Astrocyte (in vitro differentiated cells and primary cell): Measurements from ENCODE around the gene SLC24A4.

Experiments
- EZH2 ChIP-seq: IDR thresholded peaks from 2 replicates; pipeline ENCODE4 v1.6.1; 2012; ENCODE audit warnings: mild to moderate bottlenecking, low read length, inconsistent platforms; ENCODE audit not compliant: insufficient read depth
- TF ChIP-seq, protein P1 (sequence below): IDR thresholded peaks from 2 replicates; pipeline ENCODE4 v1.5.1; 2011; ENCODE audit warnings: low read depth, mild to moderate bottlenecking, inconsistent platforms, low read length, moderate library complexity; ENCODE audit not compliant: insufficient read depth

DNA sequence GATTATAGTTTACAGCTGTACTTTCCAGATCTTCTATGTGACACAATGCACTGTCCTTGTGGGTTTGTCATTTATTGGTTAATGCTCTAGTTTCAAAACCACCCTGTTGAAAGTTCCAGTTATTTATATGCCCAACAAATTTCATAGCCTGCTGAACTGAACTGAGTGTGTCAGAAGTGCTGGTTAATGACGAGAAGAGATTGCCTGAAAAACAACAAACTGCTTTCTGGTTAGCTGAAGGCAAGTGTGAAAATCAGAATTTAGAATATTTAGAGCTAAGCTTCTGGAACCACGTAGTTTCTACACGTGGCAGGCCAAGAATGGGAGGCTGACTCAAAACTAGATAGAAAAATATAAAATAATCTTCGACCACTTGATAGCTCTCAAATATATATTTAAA is 171.5 kb downstream of the SLC24A4 start:
- TF ChIP-seq, protein P1, sequence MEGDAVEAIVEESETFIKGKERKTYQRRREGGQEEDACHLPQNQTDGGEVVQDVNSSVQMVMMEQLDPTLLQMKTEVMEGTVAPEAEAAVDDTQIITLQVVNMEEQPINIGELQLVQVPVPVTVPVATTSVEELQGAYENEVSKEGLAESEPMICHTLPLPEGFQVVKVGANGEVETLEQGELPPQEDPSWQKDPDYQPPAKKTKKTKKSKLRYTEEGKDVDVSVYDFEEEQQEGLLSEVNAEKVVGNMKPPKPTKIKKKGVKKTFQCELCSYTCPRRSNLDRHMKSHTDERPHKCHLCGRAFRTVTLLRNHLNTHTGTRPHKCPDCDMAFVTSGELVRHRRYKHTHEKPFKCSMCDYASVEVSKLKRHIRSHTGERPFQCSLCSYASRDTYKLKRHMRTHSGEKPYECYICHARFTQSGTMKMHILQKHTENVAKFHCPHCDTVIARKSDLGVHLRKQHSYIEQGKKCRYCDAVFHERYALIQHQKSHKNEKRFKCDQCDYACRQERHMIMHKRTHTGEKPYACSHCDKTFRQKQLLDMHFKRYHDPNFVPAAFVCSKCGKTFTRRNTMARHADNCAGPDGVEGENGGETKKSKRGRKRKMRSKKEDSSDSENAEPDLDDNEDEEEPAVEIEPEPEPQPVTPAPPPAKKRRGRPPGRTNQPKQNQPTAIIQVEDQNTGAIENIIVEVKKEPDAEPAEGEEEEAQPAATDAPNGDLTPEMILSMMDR: no peak
- no peak for TF ChIP-seq EZH2
